Middle frontal gyrus (tissue), 1 donor: ENCODE results near the gene SIGLEC14.
"Not testable (repeated sequence)": the region's sequence is repeated elsewhere in the genome, so short reads cannot be mapped to it uniquely, and the experiment has no call there.

Source experiments
- DNase-seq: peaks from one replicate; pipeline ENCODE4 v3.0.0-alpha.2; 2015; ENCODE audit warnings: low spot score; ENCODE audit errors: extremely low spot score

SIGLEC14 gene

DNA sequence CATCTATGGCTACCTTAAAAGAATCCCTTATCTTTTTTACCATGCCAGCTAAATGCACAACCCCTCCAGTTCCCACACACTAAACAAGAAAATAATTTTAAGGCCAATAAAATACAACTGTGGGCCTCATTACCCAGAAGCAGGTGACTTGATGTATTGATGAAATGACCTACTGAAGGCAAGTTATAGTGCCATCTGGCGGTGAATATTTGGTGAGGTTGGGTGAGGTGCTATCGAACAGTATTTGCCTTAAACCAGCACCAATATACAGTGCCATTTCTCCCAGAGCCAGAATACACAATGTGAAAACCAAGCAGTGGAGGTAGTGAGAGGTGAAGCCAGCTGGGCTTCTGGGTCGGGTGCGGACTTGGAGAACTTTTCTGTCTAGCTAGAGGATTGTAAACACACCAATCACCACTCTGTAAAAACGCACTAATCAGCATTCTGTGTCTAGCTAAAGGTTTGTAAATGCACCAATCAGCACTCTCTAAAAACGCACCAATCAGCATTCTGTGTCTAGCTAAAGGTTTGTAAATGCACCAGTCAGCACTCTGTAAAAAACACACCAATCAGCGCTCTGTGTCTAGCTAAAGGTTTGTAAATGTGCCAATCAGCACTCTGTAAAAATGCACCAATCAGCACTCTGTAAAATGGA lies 29.4 kb upstream of the SIGLEC14 start:
- not testable (repeated sequence) for DNase-seq

DNA sequence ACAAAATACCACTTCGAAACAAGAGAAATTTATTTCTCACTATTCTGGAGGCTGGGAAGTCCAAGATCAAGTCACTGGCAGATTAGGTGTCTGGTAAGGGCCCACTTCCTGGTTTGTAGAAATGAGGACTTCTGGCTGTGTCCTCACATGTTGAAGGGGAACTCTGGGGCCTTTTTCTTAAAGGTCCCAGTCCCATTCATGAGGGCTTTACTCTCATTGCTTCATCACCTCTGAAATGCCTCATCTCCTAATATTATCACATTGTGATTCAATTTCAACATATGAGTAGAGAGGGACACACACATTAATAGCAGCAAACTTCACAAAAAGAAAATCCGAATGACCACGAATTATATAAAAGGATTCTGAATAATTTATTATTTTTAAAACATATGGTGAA lies 21.6 kb upstream of the SIGLEC14 start:
- DNase-seq, result no peak

DNA sequence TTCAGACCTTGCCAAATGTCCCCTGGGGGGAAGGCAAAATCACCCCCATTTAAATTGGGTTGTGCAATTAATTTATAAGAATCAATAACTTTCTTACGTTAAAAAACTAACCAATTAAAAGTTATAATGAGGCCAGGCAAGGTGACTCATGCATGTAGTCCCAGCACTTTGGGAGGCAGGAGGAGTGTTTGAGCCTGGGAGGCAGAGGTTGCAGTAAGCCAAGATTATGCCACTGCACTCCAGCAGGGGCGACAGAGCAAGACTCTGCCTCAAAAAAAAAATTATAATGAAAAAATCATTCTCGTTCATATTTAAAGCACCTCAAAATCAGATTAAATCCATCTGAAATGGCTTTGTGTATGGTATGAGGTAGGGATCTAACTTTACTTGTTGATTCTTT lies 18.4 kb upstream of the SIGLEC14 start:
- no peak for DNase-seq

DNA sequence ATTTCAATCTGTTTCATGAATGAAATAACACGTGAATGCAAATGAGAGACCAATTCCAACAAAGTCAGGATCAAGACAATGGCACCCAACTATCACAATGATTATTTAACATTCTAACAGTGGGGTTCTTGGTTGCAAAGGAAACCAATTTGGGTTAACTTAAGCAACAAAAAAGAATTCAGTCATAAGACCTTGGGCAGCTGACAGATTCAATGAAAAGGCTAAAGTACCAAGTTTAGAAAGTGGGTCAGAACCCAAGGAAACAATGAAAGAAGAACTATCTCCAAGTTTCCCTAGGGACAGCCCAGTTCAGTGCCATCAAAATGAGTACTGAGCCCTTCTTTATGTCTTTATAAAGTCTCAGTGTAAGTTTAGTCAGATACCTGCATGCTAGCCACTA lies 17.5 kb upstream of the SIGLEC14 start:
- DNase-seq, result no peak

DNA sequence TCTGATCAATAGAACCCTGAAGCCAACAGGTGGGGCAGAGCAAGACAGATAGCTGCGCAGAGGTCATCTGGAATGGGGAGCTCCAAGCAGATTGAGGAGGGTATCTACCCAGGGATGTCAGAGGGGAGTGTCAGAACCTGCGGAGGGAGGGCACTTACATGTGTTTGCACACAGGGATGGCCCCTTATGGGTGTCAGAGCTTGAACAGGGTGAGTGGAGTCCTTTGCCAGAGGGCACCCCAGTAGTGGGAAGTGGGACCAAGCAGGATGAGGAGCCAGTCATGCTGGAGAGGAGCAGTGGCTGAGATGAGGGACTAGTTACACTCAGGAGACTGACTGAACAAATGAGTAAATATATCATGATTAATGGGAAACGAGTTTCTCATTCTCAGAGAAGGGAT lies 17.0 kb upstream of the SIGLEC14 start:
- DNase-seq, result no peak

DNA sequence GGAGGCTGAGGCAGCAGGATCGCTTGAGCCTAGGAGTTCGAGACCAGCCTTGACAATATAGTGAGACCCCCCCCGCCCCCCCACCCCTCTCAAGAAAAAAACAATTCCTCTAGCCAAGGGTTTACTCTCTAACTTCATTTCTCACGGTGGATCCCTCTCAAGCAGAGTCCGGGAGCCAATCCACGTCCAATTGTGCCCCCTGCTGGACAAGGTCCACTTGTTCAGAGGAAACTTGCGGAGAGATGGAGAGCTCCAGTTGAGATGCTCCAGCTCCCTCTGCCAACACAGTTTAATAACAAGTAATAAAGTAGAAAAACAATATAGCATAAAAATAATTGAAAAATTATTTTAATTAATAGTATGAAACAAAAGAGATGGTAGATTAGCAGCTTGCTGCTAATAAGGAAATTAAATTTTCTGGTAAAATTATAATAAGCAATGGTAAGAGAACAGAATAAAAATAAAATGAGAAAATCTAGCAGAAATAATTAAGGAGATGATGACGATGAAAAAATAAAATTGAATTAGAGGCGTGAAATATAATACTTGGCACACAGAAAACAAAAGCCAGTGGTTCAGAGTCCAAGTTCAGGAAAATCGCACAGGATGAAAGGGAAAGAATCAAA lies 14.5 kb upstream of the SIGLEC14 start:
- peak; percentile 74 for DNase-seq

DNA sequence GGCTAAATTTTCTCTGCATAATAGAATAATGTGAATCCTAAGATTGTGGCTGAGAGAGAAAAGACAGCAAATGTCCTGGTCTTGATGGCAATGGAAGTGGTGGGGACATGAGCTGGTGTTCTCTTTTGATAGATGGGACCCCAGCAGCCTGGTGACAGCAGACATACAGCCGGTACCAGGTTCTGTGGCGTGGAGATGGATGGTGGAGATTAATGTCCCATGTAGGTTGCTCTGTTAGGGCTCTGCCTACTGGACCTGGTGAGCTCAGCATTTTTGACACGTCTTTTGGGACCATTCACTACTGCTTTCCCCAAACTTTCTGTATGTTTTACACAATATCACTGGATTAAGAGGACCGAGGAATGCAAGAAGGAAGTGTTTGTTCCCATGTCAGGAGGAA lies 8.2 kb upstream of the SIGLEC14 start:
- no peak for DNase-seq

DNA sequence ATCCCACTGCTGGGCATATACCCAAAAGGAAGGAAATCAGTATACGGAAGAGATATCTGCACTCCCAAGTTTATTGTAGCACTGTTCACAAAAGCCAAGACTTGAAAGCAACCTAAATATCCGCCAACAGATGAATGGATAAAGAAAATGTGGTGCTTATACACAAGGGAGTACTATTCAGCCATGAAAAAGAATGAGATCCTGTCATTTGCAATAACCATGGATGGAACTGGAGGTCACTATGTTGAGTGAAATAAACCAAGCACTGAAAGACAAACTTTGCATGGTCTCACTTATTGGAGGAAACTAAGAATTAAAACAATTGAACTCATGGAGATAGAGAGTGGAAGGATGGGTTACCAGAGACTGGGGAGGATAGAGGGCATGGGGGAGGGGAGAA lies 6.5 kb upstream of the SIGLEC14 start:
- no peak for DNase-seq

DNA sequence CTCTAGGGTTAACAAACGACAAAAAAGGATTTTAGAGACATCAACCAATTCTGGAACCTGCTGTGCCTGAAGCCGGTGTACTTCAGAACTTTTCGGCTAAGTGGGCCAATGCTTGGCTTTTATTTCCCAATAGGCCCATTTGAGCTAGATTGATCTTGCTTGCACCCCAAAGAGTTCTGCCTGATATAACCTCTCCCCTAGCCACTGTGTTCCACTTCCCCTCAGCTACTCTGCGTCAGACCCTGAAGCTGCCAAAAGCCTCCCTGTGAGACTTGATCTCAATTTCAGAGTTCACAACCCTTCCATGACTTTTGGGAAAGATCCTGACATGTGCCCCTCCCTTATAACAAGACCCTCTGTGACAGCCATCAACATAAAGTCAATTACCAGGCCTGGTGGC lies 5.6 kb upstream of the SIGLEC14 start:
- no peak for DNase-seq

DNA sequence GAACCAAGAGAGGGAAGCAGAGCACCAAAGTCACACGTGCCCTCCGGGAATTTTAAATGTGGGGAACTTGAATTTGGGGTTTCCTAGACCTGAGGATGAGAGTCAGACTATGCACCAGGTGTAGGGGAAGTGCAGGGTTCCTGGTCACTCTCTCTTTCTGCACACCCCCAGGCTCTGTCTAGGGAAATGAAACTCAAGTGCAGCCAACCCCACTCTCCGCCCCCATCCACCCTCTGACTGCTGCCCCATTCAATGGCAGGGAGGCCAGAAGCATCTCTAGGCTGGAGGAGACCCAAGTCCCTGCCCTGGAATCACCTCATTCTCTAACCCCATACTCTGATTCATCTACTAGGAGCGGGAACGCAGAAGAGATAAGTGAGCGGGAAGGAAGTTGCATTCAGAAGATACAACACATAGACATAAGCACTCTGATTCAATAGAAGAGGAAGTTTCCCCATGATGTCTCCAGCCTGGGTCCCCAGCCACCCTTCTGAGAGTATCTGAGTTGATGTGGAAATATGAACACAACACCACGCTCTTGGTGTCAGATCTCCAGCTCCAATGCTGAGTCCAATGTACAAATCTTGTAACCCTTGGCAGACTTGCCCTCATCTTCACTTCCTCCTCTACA lies 4.7 kb upstream of the SIGLEC14 start:
- DNase-seq, result no peak

DNA sequence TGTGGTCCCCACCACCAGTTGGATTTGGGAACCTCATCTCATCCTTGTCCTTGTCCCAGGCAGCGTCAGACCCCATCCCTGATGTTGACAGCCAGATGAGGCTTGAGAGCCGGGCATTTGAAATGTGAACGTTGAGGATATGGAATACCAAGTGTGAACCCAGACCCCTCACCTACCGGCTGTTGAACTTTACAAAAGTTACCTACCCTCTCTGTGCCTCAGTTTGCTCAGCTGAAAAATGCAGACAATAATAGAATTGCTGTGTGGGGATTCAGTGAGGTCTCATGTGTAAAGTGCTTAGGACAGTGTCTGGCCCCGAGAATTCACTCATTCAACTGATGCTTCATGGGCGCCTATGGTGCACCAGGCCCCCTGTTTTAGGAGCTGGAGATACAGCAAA lies 693 bp upstream of the SIGLEC14 start:
- no peak for DNase-seq

DNA sequence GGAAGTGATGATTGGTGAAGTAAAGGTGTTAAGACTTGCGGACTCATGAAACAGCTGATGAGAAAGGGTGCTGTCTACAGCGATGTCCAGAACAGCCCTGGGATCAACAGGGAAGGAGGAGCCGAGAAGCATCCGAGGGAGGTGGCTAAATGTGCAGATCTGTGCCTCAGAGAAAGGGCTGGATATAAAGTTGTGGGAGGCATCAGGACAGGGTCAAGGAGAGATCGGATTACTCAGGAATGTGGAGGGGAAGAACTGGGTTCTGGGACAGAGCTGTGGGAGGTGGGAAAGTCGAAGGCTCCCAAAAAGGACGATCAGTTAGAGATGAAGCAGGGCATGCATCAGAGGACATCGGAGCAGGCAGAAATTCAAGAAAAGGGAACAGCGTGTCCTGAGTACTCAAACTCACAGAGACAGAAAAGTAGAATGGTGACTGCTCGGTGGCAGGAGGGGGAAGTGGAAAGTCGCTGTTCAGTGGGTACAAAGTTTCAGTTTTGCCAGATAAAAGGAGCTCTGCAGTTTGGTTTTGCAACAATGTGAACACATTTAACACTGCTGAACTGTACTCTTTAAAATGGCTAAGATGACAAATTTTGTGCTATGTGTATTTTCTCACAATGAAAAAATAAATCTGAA lies 1.9 kb downstream of the SIGLEC14 start:
- DNase-seq, result no peak

DNA sequence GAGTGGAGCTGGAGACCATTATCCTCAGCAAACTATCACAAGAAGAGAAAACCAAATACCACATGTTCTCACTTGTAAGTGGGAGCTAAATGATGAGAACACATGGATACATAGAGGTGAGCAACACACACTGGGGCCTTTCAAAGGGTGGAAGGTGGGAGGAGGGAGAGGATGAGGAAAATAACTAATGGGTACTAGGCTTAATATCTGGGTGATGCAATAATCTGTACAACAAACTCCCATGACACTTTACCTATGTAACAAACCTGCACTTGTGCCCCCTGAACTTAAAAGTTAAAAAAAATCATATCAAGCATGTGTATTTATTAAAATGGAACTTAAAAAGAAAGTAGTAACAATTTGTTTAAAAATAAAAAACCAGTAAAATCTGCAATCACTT lies 5.0 kb downstream of the SIGLEC14 start:
- DNase-seq, result no peak

DNA sequence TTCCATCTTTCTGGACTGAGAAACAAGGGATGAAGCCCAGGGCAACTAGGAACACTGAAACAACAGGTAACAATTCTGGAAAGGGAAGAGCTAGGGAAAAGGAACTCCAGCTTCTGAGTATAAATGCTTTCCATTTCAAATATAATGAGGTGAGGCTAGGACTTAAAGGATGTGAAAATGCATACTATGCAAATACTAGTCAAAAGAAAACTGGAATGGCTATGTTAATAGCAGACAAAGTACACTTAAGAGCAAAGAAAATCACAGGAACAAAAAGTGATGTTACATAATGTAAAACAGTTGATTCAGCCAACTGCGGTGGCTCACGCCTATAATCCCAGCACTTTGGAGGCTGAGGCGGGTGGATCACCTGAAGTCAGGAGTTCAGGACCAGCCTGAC lies 6.2 kb downstream of the SIGLEC14 start:
- DNase-seq, result no peak

DNA sequence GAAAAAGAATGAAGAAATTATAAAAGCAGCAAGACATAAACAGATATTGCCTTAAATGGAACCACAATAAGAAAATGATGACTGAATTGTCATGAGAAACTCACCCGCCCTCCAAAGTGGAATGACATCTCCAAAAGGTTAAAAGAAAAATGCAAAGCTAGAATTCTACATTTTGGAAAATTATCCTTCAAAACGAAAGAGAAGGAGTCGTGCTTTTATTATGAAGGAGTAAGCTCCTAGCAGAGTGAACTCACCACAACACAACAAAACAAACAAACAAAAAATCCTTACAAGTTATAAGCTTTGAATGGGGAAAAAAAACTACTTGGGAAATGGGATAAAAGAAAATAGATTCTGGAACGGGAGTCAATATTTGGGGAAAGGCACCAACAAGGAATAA lies 6.7 kb downstream of the SIGLEC14 start:
- DNase-seq, result no peak

DNA sequence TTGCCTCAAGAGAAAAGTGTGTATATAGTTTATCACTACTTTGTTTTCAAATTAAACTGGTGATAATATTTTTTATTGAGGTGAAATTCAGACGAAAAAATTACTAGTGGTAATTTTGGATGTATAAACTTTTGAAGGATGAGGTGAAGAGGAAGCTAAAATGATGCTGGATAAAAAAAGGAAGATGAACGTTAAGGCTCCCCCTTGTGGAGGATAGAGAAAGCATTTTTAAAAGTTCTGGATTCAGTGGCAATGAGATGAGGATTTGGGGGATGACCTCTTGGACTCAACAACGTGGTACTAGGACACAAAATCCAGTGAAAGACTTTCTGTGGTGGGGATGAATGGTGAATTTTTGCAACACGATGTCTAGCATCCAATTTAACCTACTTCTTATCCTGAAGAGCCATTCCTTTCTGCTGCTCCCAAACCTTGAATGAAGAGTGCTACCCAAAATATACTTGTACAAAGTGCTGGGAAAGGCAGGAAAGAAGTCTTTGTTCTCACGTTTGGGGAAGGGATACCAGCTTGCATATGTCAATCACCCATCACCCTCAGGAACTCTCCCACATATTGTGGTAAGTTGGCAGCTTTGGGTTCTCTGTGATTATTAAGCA lies 9.2 kb downstream of the SIGLEC14 start:
- no peak for DNase-seq

DNA sequence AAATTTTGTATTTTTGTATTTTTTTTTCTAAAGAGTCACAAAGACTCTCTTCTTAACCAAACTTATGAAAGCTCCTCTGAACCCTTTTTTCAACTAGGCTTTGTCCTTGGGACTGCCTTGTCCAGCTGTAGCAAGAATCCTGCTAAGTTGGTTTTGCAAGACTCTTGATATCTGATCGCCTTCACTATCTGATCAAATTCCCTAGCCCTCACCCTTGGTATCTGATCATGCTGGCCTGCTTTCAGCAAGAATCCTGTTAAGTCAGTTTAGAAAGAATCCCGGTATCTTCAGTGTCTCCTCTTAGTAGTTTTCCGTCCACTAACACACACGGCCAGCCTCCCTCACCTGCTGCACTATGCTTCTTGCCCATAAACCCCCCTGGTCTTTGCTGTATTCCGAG lies 14.5 kb downstream of the SIGLEC14 start:
- DNase-seq, result no peak

DNA sequence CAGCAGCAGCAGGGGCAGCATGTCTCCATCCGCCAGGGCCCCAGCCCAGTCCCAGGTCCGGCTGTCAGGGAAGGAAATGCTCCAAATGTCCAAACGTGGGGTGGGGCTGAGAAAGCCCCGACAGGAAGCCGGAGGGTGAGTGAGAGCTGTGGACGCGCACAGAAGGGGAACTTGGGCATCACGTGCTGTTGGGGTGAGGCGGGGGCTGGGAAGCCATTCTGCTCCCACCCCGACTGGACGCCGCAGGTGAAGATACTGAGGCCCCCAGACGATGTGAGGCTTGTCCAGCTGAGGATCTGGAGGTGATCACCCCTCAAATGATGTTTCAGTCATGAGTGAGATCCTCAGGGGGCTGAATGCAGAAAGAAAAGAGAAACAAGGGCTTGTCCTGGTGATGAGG lies 16.3 kb downstream of the SIGLEC14 start, which contains the start of gene SIGLEC5:
Gene SIGLEC5 (minus strand): TSS at position 87 of the 400 bp plus-strand sequence. CDS start 66 bp downstream, at position 21.
- DNase-seq, result not testable (repeated sequence)

DNA sequence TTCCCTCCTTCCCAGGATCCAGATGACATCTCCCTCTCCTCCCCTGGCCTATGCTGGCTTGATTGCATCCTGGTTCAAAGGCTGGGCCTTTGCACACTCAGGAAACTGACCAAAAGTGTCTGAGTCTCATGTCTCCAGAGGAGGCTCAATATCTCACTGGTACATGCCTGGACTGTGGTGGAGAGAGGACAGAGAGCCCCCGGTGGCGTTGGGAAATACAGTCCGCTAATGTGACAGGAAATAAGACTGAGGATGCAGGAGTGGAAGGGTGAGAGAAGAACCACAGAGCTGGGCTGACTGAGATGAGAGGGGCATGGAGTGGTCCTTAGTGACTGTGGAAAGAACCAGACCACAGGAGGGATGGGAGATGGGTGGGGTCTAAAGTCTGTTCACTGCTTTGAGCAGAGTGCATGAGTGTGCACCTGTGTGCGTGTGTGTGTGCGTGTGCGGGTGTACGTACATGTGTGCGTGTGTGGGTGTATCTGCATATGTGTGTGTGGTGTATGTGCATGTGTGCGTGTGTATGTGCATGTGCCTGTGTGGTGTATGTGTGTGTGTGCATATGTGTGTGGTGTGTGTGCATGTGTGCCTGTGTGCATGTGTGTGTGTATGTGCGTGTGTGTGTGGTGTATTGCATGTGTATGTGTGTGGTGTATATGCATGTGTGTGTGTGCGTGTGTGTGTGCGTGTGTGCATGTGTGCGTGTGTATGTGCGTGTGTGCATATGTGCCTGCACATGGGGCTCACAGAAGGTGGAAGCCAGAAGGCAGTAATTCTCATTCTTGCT lies 18.3 kb downstream of the SIGLEC14 start:
- DNase-seq, result no peak

DNA sequence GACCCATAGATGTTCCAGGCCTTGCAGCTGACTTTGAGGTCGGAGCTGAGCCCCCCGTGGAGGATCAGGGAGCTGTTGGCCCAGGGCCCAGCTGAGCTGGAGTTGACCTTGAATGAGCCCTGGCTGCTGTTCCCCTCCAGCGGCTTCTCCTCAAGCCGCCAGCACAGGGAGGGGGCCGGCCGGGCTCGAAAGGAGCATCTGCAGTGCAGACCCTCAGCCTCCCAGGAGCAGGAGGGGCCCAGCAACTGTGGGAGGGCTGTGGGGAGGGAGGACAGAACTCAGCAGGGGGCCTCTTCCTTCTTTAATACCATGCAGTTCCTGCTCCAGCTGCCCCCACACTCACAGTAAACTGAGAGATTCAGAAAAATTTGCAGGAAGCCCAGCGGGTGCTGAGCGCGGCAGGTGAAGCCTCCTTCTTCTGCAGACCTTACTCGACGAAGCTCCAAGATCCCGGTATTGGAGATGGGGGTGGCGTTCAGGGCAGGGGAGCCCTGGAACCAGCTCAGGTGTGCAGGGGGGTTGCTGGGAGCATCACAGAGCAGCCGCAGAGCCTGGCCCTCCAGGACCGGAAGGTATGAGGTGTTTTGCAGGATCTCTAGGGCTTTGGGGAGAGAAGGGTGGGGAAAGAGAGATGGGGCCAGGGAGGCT lies 19.0 kb downstream of the SIGLEC14 start:
- DNase-seq, result no peak

DNA sequence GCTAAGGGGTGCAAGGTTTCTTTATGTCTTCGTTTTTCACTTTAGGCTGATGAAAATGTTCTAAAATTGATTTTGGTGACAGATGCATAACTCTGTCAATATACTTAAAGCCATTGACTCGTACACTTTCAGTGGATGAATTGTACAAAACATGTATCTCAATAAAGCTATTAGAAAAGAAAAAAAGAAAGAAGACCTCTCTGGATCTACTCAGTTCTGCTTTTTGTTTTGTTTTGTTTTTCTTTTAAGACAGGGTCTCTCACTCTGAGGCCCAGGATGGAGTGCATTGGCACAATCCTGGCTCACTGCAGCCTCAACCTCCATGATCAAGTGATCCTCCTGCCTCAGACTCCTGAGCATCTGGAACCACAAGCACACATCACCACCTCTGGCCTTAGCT lies 19.9 kb downstream of the SIGLEC14 start:
- no peak for DNase-seq
